ENCODE measurements around the gene HIPK1. TPM values are rescaled to one million over a fixed set of nuclear protein-coding genes. Genes with fewer than 3 reads are reported as not detected.

The HIPK1 gene
- total RNA-seq, 3 donors from 2014 or later (not counting 1 experiment from before 2014, with no cell fraction given), result 238 to 283 (median 261) TPM

DNA sequence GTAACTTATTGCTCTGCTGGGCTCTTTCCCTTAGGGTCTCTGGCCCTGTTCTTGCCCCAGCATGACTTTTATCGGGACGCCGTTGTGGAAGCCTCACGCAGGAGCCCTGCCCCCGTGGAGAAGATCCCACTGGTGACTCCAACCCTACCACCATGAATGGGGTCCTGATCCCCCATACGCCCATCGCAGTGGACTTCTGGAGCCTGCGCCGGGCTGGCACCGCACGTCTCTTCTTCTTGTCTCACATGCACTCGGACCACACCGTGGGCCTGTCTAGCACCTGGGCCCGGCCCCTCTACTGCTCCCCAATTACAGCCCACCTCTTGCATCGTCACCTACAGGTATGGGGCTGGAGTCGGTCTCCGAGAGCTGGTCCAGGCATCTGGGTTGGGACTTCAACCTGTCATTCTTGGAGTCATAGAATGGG lies 23.7 kb upstream of the HIPK1 start:
- H3K36me3 ChIP-seq (ENCODE audit: control insufficient read depth, insufficient read depth, low read length), result peaks cover 27% of the 10 kb centered on the region
- H3K4me3 ChIP-seq (ENCODE audit: low read length), result peak overlapping the region; percentile 70
- TF ChIP-seq CTCF (IDR thresholded peaks at IDR 0.05), result peak; percentile 4
- peak overlapping the region; percentile 93 for H3K27ac ChIP-seq (ENCODE audit: low read length)
- H3K27me3 ChIP-seq (ENCODE audit: control insufficient read depth, insufficient read depth, low read length), result no peaks in the 10 kb centered on the region
- 0% methylated on average over 17 of the region's 17 CpGs for WGBS (ENCODE audit: insufficient coverage)
- Mint-ChIP-seq H3K4me3 (peak overlapping the region; percentile 98), H3K9me3 (no peaks in the 10 kb centered on the region), H3K36me3 (peaks cover 9% of the 10 kb centered on the region), H3K4me1 (peaks cover 49 to 66% of the 10 kb centered on the region in 2 donors), H3K27me3 (ENCODE audit: low read depth in 2 of 2) (no peaks in the 10 kb centered on the region), H3K27ac (peak overlapping the region; percentile 99)
- no peak for DNase-seq
- ATAC-seq, result no peak
- intact Hi-C loops (cut with micrococcal nuclease), result loop anchor here (1.0 to 2.0 kb wide), 4 partner anchors 24 to 147 kb away; partner anchors contain the start of genes HIPK1 and PHTF1
- no peaks in the 10 kb centered on the region for H3K9me3 ChIP-seq (ENCODE audit: control insufficient read depth, insufficient read depth, low read length)
- peaks cover 32% of the 10 kb centered on the region for H3K4me1 ChIP-seq (ENCODE audit: control insufficient read depth, insufficient read depth, low read length)

DNA sequence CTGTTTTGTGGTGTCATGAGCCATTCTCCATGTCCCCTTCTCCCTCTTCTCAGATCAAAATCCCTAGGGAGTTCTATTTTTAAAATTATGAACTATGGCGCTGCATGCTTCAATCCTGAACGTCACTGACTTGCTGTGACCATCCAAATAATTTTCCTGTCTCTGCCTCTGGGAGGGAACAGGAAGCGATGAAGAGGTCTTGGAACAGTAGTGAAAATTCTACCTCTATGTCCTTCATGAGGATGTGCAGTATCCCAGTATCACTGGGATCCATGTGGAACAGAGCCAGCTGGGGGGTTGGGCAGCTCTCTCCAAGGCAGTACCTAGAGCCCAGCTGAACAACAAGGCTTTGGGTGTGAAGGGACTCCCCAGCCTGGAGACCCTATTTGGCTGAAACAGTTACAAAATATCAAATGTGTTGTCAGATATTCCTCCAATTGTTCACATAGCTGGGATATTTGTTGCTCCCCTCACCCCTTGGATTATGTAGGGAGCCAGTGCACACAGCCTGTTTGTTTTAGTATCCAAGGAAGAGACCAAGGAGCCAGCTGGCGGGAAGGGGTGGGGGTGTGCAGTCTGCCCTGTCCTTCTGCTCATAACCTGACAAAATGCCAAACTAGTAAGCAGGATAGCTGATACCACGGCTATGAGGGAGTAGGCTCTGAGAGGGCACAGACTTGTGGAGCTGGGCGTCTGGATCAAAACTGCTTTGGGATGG lies 16.4 kb upstream of the HIPK1 start:
- no peak overlapping the region for H3K27ac Mint-ChIP-seq
- H3K27me3 ChIP-seq (ENCODE audit: control insufficient read depth, insufficient read depth, low read length), result no peaks in the 10 kb centered on the region
- WGBS (ENCODE audit: insufficient coverage), result 98% methylated on average over 6 of the region's 6 CpGs
- no peak for DNase-seq
- intact Hi-C loops (cut with micrococcal nuclease), result no loop called here
- H3K36me3 Mint-ChIP-seq, result peaks cover 17% of the 10 kb centered on the region
- ATAC-seq, result no peak
- H3K4me1 ChIP-seq (ENCODE audit: control insufficient read depth, insufficient read depth, low read length), result no peaks in the 10 kb centered on the region
- H3K4me3 Mint-ChIP-seq, result no peak overlapping the region
- no peaks in the 10 kb centered on the region for H3K27me3 Mint-ChIP-seq (ENCODE audit: low read depth in 2 of 2)
- H3K4me1 Mint-ChIP-seq, result peaks cover 0 to 19% of the 10 kb centered on the region in 2 donors
- H3K9me3 Mint-ChIP-seq, result no peaks in the 10 kb centered on the region
- TF ChIP-seq CTCF (IDR thresholded peaks at IDR 0.05), result no peak
- H3K4me3 ChIP-seq (ENCODE audit: low read length), result no peak overlapping the region
- H3K36me3 ChIP-seq (ENCODE audit: control insufficient read depth, insufficient read depth, low read length), result peaks cover 34% of the 10 kb centered on the region
- H3K9me3 ChIP-seq (ENCODE audit: control insufficient read depth, insufficient read depth, low read length), result no peaks in the 10 kb centered on the region
- no peak overlapping the region for H3K27ac ChIP-seq (ENCODE audit: low read length)

DNA sequence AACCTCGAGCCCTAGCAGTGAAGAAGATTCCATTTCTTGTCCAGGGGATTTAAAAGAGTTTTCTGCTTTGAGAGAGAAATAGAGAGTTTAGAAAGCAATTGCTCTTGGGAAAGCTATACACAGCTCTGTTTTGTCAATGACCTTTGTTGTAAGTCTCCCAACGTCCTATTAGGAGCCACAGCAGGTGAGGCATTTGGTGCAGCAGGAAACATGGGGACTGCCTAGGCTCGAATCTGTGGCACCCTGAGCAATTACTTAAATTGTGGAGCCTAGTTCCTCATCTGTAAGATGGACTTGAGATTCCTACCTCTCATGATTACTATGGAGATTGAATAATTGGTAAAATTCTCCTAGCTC lies 15.8 kb upstream of the HIPK1 start:
- Histone ChIP-seq H3K4me3 (ENCODE audit: low read length) (no peak overlapping the region), H3K36me3 (ENCODE audit: control insufficient read depth, insufficient read depth, low read length) (peaks cover 31% of the 10 kb centered on the region), H3K9me3 (ENCODE audit: control insufficient read depth, insufficient read depth, low read length) (no peaks in the 10 kb centered on the region), H3K27me3 (ENCODE audit: control insufficient read depth, insufficient read depth, low read length) (no peaks in the 10 kb centered on the region), H3K4me1 (ENCODE audit: control insufficient read depth, insufficient read depth, low read length) (no peaks in the 10 kb centered on the region), H3K27ac (ENCODE audit: low read length) (no peak overlapping the region)
- Mint-ChIP-seq H3K9me3 (no peaks in the 10 kb centered on the region), H3K27ac (no peak overlapping the region), H3K4me1 (peaks cover 0 to 19% of the 10 kb centered on the region in 2 donors), H3K36me3 (peaks cover 17% of the 10 kb centered on the region), H3K27me3 (ENCODE audit: low read depth in 2 of 2) (no peaks in the 10 kb centered on the region), H3K4me3 (no peak overlapping the region)
- ATAC-seq (no peak), DNase-seq (no peak)
- intact Hi-C loops (cut with micrococcal nuclease), result no loop called here
- WGBS (ENCODE audit: insufficient coverage), result 82% methylated on average over 3 of the region's 3 CpGs
- no peak for TF ChIP-seq CTCF (IDR thresholded peaks at IDR 0.05)

Measured in natural killer cell (primary cell).